NT2/D1 (cell line): ENCODE data around the gene NDUFAF7.

Experiments used
- YY1 ChIP-seq: IDR thresholded peaks from 2 replicates; pipeline ENCODE4 v1.6.1; 2011; ENCODE audit not compliant: insufficient read length, insufficient read depth
- ZNF274 ChIP-seq: IDR thresholded peaks from 2 replicates; pipeline ENCODE4 v1.6.1; 2011; ENCODE audit warnings: mild to moderate bottlenecking, low read depth, low read length

DNA sequence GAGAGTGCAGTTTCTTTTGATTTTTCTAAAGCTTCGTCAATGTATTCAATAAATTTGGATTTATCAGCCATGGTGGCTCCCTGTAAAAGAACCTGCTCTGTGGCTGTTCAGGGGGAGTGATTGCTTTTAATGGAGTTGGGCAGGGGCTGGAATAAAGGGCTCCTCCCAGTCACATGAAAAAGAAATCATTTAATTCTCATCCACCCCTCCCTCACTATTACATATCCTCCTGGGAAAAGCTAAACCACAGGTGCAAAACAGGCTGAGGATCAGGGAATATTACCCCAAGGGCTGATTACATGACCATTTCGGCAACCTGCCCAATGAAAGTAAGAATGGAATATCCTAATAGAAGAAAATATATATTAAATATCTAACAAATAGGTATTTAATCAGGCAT is 42.9 kb upstream of the NDUFAF7 start, which contains the start of gene SULT6B1:
- TF ChIP-seq ZNF274 (no peak), YY1 (no peak)
